OCI-LY1 (cell line): ENCODE results near the gene MTG2.

Experiments
- H2AFZ ChIP-seq: fragments of 200-600 bp; sonication (generic), shearing (Covaris generic); 2 replicates; pipeline ENCODE4 v1.6.0; 2014; ENCODE audit warnings: antibody characterized with exemption, mild to moderate bottlenecking, low read length
- H3F3A ChIP-seq: fragments of 200-600 bp; sonication (generic), shearing (Covaris generic); 2 replicates; pipeline ENCODE4 v1.6.0; 2014; ENCODE audit warnings: mild to moderate bottlenecking, antibody characterized with exemption, low read length, moderate library complexity; ENCODE audit not compliant: insufficient read depth
- H3K27ac ChIP-seq: fragments of 200-600 bp; sonication (generic); 2 replicates; pipeline ENCODE4 v1.5.1; 2014; ENCODE audit warnings: low read length, mixed run types, mild to moderate bottlenecking, low read depth; ENCODE audit not compliant: poor library complexity, severe bottlenecking
- H3K27me3 ChIP-seq: fragments of 200-600 bp; sonication (generic); 2 replicates; pipeline ENCODE4 v1.6.0; 2014; ENCODE audit warnings: antibody characterized with exemption, mild to moderate bottlenecking, low read length, moderate library complexity; ENCODE audit not compliant: insufficient read depth
- H3K36me3 ChIP-seq: fragments of 200-600 bp; sonication (generic); 2 replicates; pipeline ENCODE4 v1.6.1; 2014; ENCODE audit warnings: mild to moderate bottlenecking, antibody characterized with exemption, low read length, moderate library complexity, mixed read lengths; ENCODE audit not compliant: insufficient read depth
- H3K4me1 ChIP-seq: fragments of 200-600 bp; sonication (generic); 2 replicates; pipeline ENCODE4 v1.5.1; 2014; ENCODE audit warnings: mild to moderate bottlenecking, low read length, moderate library complexity; ENCODE audit not compliant: insufficient read depth, severe bottlenecking
- H3K4me2 ChIP-seq: fragments of 200-600 bp; sonication (generic), shearing (Covaris generic); 2 replicates; pipeline ENCODE4 v1.6.1; 2014; ENCODE audit warnings: low read length
- H3K4me3 ChIP-seq: fragments of 200-600 bp; sonication (generic); 2 replicates; pipeline ENCODE4 v1.5.1; 2014; ENCODE audit warnings: low read length, low read depth, mild to moderate bottlenecking, mixed read lengths; ENCODE audit not compliant: poor library complexity, severe bottlenecking
- H3K79me2 ChIP-seq: fragments of 200-600 bp; shearing (Covaris generic); 2 replicates; pipeline ENCODE4 v1.6.1; 2016; ENCODE audit warnings: mixed run types, low read length, mixed read lengths; ENCODE audit not compliant: insufficient read depth
- H3K9ac ChIP-seq: fragments of 200-600 bp; sonication (generic), shearing (Covaris generic); 2 replicates; pipeline ENCODE4 v1.6.1; 2014; ENCODE audit warnings: mild to moderate bottlenecking, low read length, mixed read lengths
- H3K9me2 ChIP-seq: fragments of 200-600 bp; sonication (generic), shearing (Covaris generic); 2 replicates; pipeline ENCODE4 v1.6.1; 2014; ENCODE audit warnings: low read depth, mild to moderate bottlenecking, low read length, mixed read lengths
- H3K9me3 ChIP-seq: fragments of 200-600 bp; shearing (Covaris generic); 2 replicates; pipeline ENCODE4 v1.6.1; 2014; ENCODE audit warnings: low read length, mixed read lengths
- H4K20me1 ChIP-seq: fragments of 200-600 bp; sonication (generic), shearing (Covaris generic); 2 replicates; pipeline ENCODE4 v1.6.0; 2016; ENCODE audit warnings: mild to moderate bottlenecking, low read length; ENCODE audit not compliant: insufficient read depth
- CTCF ChIP-seq: fragments of 200-600 bp; sonication (generic), shearing (Covaris generic); IDR thresholded peaks from 2 replicates; pipeline ENCODE4 v1.5.1; 2017; ENCODE audit warnings: mild to moderate bottlenecking, antibody characterized with exemption, low read length, moderate library complexity, mixed read lengths
- EZH2 ChIP-seq: fragments of 200-600 bp; sonication (generic), shearing (Covaris generic); IDR thresholded peaks from 2 replicates; pipeline ENCODE4 v1.8.0; 2017; ENCODE audit warnings: borderline replicate concordance, mixed run types, mild to moderate bottlenecking, antibody characterized with exemption, low read length, moderate library complexity, mixed read lengths

MTG2 gene

GRCh38 chr20:62246431-62246830 lies 63.6 kb downstream of the MTG2 start:
- Histone ChIP-seq H3K27ac (no peak overlapping the region), H4K20me1 (no peaks in the 10 kb centered on the region), H3F3A (no peaks in the 10 kb centered on the region)

GRCh38 chr20:62246872-62247652 lies 64.2 kb downstream of the MTG2 start:
- no peak for TF ChIP-seq EZH2
- no peaks in the 10 kb centered on the region for H3K4me1 ChIP-seq
- H3K27ac ChIP-seq = no peak overlapping the region
- H3K27me3 ChIP-seq = no peaks in the 10 kb centered on the region
- no peaks in the 10 kb centered on the region for H3K79me2 ChIP-seq
- H3K4me2 ChIP-seq = no peak overlapping the region
- H3K9ac ChIP-seq = no peak overlapping the region
- no peaks in the 10 kb centered on the region for H3K9me2 ChIP-seq
- H3F3A ChIP-seq = no peaks in the 10 kb centered on the region
- no peak overlapping the region for H3K4me3 ChIP-seq
- no peaks in the 10 kb centered on the region for H3K9me3 ChIP-seq
- no peaks in the 10 kb centered on the region for H4K20me1 ChIP-seq
- H2AFZ ChIP-seq = no peak overlapping the region
- H3K36me3 ChIP-seq = peaks cover 9% of the 10 kb centered on the region; the same call in 1 of the 2 replicates

More at GRCh38 chr20:62246431-62246830, 63.6 kb downstream of the MTG2 start:
- H2AFZ ChIP-seq = no peak overlapping the region
- 0 out of 2 replicates have a peak, but pooled peaks cover 3% of the 10 kb centered on the region for H3K79me2 ChIP-seq
- H3K4me3 ChIP-seq = no peak overlapping the region
- H3K36me3 ChIP-seq = peaks cover 14% of the 10 kb centered on the region; the same call in 1 of the 2 replicates
- TF ChIP-seq EZH2 (no peak), CTCF (no peak)
- H3K27me3 ChIP-seq = no peaks in the 10 kb centered on the region
- H3K4me2 ChIP-seq = no peak overlapping the region
- no peaks in the 10 kb centered on the region for H3K9me3 ChIP-seq
- H3K9ac ChIP-seq = no peak overlapping the region
- H3K4me1 ChIP-seq = no peaks in the 10 kb centered on the region
- no peaks in the 10 kb centered on the region for H3K9me2 ChIP-seq

GRCh38 chr20:62248890-62249560 lies 66.2 kb downstream of the MTG2 start:
- TF ChIP-seq CTCF = no peak
- TF ChIP-seq EZH2 = no peak
- Histone ChIP-seq H3K9me3 (no peaks in the 10 kb centered on the region), H3F3A (no peaks in the 10 kb centered on the region), H3K4me3 (no peak overlapping the region), H2AFZ (no peak overlapping the region), H3K9me2 (no peaks in the 10 kb centered on the region), H3K9ac (no peak overlapping the region), H3K4me2 (no peak overlapping the region), H3K79me2 (no peaks in the 10 kb centered on the region), H4K20me1 (no peaks in the 10 kb centered on the region), H3K4me1 (peaks cover under 1% of the 10 kb centered on the region), H3K27me3 (no peaks in the 10 kb centered on the region), H3K36me3 (peaks cover 4% of the 10 kb centered on the region), H3K27ac (no peak overlapping the region)
